ENCODE measurements around the gene UBL7.
"Not testable (repeated sequence)": the region's sequence is repeated elsewhere in the genome, so short reads cannot be mapped to it uniquely, and the experiment has no call there.

UBL7 gene

GRCh38 chr15:74463634-74464033, 2.7 kb upstream of the UBL7 start:
- DNase-seq (ENCODE audit: low spot score): no peak

- DNase-seq (ENCODE audit: low spot score): no peak
Observed at GRCh38 chr15:74461847-74462511, 1.0 kb upstream of the UBL7 start.

GRCh38 chr15:74460298-74460697, 662 bp downstream of the UBL7 start:
- DNase-seq (ENCODE audit: low spot score): no peak

- DNase-seq (ENCODE audit: low spot score): not testable (repeated sequence)
Observed at GRCh38 chr15:74459798-74460197, 1.2 kb downstream of the UBL7 start.

GRCh38 chr15:74458473-74458872, 2.5 kb downstream of the UBL7 start:
- DNase-seq (ENCODE audit: low spot score): no peak

GRCh38 chr15:74457036-74457435, 3.9 kb downstream of the UBL7 start:
- DNase-seq (ENCODE audit: low spot score): not testable (repeated sequence)

- no peak for DNase-seq (ENCODE audit: low spot score)
Observed at GRCh38 chr15:74454764-74455500, 6.0 kb downstream of the UBL7 start.

- DNase-seq (ENCODE audit: low spot score): no peak
Observed at GRCh38 chr15:74453925-74454763, 6.8 kb downstream of the UBL7 start.

- DNase-seq (ENCODE audit: low spot score): no peak
Observed at GRCh38 chr15:74451861-74452835, 8.8 kb downstream of the UBL7 start.

- no peak for DNase-seq (ENCODE audit: low spot score)
Observed at GRCh38 chr15:74451322-74451721, 9.6 kb downstream of the UBL7 start.

- DNase-seq (ENCODE audit: low spot score): no peak
Observed at GRCh38 chr15:74449643-74450205, 11.2 kb downstream of the UBL7 start.

GRCh38 chr15:74449095-74449494, 11.9 kb downstream of the UBL7 start:
- no peak for DNase-seq (ENCODE audit: low spot score)

GRCh38 chr15:74445816-74446763, 14.9 kb downstream of the UBL7 start:
- DNase-seq (ENCODE audit: low spot score): no peak

GRCh38 chr15:74444106-74445062, 16.6 kb downstream of the UBL7 start:
- no peak for DNase-seq (ENCODE audit: low spot score)

GRCh38 chr15:74443100-74443909, 17.7 kb downstream of the UBL7 start:
- no peak for DNase-seq (ENCODE audit: low spot score)

- no peak for DNase-seq (ENCODE audit: low spot score)
Observed at GRCh38 chr15:74442604-74443003, 18.4 kb downstream of the UBL7 start.

GRCh38 chr15:74442063-74442462, 18.9 kb downstream of the UBL7 start:
- DNase-seq (ENCODE audit: low spot score): no peak

All from hematopoietic multipotent progenitor cell treated with erythropoietin and hydrocortisone succinate and interleukin-3 and kit ligand, for 17 days (in vitro differentiated cells).